Stimulated activated CD4-positive, alpha-beta T cell treated with anti-CD3 and anti-CD28 coated beads, Interleukin-4, amount 100 ng/mL, for 4 hours (primary cell): ENCODE measurements around the gene COMT.

ENCODE experiments used
- DNase-seq, 2 experiments: peaks; one replicate each; pipeline ENCODE4 v3.0.0-alpha.2; 2020

The COMT gene

DNA sequence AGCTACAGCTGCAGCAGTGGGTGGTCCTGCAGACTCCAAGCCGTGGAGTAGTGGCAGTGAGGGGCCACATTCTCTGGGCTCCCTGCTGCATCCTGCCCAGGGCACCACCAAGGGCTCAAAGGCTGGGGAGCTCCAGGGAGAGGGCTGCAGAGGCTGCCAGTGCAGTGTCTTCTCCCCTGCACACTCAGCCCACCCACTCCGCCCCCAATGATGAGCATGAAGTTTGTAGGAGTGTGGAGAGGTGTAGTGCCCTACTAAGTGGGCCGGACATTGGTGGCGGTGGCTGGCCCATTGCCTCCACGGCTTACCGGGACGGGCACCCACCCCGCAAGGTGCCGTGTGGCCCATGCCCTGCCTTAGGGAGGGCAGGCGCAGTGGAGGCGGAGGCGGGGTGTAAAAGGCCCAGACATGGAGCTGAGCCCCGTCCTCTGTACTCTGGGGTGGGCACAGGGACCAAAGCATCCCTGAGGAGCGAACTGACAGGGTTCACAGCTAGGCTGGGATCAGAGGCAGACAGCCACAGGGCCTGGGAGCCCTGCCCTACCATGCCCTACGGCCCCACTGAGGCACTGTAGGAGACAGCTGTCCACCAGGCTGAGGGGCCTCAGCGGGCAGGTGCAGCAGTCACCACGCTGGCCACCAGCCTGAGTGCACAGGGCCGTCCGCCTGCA lies 56.1 kb downstream of the COMT start:
- DNase-seq = no peak

DNA sequence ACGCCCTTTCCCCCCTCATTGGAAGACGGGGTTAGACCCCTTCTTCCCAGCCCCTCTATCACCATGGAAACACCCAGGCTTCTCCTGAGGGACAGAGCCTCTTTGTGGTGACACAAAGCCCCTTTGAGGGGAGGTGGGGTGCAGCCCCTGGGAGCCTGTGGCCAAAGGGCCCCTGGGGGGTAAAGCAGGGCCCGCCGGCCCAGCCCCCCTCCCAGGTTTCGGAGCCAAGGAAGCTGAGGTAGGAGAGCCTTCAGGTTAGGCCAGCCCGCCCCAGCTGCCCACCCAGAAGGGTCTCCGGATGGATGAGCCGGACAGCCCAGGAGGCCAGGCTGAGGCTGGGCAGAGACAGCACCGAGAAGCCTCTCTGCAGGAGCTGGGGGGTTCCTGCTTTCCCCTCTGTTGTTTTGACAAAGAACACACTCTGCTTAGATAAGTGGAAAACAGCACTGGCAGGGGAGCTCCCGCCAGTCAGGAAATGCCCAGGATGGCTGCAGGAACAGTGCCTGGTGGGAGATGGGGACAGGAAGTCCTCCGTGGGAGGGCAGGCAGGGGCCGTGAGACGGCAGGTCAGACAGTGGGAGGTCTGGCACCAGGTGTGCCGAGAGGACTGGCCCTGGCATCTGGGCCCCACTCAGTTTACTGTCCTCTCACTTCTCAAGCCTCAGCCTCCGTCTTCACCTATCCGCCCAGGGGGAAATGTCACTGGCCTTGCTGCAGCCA lies 56.8 kb downstream of the COMT start:
- no peak for DNase-seq

DNA sequence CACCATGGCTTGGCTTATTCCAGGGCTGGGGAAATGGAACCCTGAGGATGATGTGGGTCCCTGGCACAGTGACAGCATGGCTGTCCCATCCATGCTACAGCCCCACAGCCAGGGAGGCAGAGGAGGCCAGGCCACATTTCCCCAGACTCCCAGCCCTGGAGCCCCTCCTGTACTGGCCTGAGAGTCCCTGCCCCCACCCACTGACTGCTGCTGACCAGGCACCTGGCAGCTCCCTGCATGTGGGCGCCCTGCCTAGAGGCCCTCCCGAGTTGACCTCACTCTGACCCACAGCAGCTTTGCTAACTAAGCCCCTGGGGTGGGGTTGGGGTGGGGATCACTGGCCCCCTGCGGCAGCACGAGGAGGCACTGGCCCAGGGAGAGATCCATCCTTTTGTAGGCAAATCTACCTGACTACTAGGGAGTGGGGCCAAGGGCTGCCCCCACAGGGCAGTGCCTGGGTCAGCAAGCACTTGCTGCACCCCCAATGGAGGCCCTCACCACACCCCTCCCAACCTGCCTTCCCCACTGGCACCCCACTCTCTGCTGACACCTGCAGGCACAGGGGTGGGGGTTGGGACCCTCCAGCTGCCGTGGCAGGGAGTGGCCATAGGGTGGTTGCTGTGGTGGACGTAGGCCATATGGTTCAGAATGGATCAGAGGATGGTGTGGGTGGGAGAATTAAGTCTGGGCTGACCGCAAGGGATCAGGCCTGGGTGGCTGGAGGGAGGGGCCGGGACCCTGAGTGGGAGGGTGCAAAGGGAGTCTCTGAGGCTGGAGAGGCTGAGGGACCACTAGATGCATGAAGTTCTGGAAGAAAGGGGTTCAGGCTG lies 57.6 kb downstream of the COMT start:
- no peak for DNase-seq

DNA sequence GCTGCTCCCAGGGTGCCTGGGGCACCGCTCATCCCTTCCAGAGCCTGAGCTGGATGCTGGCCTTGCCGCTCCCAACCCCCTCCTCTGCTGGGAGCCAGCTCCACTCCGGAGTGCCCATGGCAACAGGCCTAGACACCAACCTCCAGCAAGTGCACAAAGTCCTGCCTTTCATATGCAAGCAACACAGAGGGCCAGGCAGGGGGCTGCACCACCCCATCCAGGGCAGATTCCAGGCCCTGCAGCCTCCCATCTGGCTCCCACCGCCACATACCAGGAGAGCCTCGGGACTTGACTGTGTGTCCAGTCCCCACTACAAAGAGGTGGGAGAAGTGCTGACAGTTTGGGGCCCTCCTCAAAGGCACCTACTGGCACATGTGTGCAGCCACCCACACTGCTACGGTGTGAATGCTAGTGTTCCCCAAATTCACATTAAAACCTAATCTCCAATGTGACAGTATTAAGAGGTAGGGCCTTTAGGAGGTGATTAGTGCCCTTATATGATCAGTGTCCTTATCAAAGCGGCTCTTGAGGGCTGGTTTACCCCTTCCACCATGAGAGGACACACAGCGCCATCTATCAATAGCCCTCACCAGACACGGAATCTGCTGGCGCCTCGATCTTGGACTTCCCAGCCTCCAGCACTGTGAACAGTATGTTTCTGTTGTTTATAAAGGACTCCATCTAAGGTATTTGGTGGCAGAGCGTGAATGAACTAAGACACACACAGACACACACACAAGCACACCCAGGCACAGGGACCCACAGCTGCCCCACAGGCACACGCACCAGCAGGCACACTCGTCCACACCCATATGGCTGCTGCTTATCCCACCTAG lies 58.9 kb downstream of the COMT start:
- DNase-seq = no peak

DNA sequence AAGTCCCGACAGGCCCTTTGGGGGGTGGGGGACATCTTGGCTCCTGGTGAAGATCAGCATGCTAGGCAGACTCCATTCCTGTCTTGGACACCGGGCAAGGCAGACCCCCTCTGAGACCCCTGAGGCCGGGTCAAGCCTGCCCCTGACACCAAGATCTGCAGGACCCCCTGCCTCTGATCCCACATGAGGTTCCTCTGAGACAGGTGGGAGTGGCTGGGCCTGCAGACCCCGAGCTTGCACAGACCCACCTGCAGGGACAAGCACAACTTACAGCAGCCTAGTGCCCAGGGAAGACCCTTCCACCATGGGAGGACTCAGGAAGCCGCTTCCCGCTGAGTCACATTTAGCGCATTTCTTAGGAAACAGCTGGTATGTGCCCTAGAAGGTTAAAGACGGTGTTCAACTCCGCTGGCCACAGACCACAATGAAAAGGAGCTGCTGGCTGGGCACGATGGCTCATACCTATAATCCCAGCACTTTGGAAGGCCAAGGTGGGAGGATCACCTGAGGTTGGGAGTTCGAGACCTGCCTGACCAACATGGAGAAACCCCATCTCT lies 59.6 kb downstream of the COMT start:
- no peak for DNase-seq

DNA sequence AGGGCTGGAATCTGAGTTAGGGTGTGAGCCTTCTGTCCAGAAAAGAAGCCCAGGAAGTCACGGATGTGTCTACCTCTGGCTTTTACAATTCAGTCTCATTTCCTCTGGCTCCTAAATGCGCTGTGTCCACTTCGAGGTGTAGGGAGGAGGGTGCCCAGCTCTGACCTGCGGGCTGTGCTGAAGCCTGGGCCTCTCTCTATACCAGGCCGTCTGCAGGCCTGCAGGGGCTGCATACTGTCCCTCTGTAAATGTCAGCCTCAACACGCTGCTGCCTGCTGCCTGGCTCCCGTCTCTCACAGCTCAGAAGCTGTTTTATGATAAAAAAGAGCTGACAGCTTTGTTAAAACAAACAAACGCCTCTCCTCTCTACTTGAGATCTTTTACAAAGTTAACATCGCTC lies 60.6 kb downstream of the COMT start:
- DNase-seq = no peak

DNA sequence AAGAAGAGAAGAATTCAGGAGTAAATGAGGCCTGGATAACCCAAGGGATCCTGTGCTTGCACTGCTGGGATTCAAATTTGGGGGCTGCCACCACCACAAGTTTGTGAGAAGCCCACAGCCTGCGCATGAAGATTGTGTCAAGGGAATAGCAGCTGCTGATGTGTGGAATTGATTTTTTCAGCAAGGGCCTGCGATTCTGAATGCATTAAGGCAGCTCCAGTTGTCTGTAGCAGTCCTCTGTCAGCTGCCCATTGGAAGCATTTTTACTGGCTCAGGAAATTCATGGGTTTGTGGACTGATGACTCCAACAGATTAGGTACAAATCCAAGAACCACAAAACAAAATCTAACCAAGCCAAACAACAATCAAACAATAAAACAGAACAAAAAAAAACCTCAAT lies 61.1 kb downstream of the COMT start:
- DNase-seq = no peak

DNA sequence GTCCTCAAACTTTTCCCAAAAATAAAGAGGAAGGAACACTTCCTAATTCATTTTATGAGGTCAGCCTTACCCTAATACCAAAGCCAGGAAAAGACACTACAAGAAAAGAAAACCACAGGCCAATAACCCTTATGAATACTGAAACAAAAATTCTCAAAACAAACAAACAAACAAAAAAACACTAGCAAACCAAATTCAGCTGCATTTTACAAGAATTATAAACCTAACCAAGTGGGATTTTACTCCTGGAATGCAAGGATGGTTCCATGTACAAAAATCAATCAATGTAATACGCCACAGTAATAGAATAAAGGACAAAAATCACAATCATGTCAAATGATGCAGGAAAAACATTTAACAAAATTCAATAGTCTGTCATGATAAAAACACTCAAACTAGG lies 61.7 kb downstream of the COMT start:
- DNase-seq = no peak

DNA sequence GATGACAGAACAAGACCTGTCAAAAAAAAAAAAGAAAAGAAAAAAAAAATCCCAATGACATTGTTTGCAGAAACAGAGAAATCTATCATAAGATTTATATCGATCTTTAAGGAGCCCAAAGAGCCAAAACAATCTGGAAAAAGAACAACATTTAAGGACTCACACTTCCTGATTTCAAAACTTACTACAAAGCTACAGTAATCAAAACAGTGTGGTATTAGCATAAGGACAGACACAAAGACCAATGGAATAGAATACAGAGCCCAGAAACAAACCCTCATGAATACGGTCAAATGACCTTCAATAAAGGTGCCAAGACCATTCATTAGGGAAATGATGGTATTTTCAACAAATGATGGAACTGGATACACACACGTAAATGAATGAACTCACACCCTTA lies 62.9 kb downstream of the COMT start:
- DNase-seq = no peak

DNA sequence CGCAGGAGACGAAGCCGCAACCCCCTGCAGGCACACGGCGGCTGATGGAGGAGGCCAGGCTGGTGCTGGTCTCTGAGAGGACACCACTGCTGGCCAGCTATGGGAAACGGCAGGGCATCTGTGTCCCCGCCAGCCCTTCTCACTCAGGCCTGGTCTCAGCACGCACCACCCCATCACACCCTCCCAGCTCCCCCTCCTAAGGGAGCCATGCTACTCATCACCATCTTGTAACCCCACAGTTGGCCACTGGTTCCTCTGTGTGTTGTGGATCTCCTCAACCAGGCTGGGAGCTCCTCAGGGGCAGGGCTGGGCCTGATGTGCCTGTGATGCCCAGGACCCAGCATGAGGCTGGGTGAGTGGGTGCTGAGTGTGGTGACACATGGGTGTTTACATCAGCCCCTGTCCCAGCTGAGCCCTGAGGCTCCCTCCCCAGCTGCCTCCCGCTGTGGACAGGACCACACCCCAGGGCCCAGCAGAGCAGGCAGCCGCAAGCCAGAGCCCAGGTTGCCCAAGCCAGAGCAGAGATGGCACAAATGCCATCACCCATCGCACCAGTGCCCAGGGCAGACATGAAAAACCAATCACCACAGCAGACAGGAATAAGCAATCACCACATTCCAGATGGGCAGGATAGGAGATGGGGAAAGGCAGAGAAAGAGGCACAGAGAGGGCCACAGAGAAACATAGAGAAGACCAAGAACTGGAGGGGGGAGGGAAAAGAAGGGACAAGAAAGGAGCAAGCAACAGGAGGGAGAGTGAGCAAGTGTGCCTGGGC lies 66.8 kb downstream of the COMT start:
- no peak for DNase-seq

DNA sequence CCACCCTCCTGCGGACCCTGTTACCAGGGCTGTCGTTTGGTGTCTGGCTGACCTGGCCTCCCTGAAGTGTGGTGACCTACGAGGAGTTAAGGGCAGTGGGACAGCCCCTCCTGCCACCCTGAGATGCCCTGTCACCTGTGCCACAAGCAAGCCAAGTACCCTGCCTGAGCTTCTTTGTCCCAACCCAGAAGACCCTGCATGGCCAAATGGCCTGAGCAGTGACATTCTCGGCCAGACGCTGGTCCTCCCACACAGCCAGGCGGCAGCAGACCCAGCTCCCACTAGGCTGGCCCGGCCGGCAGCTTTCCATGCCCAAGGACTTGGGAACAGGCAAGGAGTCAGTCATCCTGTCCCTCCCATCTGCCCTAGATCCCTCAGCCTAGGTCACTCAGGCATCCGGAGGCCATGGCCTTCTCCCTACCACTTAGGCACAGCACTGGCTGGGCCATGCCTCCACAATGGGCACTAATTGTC lies 67.5 kb downstream of the COMT start:
- no peak for DNase-seq

DNA sequence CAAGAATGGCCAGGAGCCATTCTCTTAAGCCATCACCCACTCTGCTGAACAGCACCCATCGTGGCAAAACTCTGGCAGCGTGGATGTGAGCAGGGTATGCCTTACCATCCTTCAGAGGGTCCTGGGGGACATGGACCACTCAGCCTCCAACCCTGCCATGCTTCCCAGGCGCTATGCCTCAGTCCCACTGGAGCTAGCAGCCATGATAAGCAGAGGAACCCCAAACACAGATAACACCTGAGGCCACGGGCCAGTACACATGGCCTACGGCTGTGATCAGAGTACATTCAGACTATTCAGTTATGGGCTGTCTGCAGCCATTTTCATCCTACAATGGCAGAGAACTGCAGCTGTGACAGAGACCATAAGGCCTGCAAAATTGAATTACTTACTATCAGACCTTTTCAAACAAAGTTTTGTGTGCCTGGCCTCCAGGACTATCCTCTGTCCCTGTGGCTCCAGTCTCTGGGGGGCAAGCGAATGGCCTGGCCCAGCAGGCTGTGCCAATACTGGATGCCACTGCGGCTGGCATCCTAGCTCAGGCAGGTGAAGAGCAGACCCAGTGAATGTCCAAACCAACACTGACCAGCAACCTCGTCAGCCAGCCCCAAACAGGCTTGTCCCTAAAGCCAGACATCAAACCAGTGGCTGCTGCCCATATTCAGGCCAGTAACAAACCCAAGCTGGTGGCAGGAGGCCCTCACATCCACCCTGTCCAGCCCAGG lies 68.2 kb downstream of the COMT start:
- no peak for DNase-seq

DNA sequence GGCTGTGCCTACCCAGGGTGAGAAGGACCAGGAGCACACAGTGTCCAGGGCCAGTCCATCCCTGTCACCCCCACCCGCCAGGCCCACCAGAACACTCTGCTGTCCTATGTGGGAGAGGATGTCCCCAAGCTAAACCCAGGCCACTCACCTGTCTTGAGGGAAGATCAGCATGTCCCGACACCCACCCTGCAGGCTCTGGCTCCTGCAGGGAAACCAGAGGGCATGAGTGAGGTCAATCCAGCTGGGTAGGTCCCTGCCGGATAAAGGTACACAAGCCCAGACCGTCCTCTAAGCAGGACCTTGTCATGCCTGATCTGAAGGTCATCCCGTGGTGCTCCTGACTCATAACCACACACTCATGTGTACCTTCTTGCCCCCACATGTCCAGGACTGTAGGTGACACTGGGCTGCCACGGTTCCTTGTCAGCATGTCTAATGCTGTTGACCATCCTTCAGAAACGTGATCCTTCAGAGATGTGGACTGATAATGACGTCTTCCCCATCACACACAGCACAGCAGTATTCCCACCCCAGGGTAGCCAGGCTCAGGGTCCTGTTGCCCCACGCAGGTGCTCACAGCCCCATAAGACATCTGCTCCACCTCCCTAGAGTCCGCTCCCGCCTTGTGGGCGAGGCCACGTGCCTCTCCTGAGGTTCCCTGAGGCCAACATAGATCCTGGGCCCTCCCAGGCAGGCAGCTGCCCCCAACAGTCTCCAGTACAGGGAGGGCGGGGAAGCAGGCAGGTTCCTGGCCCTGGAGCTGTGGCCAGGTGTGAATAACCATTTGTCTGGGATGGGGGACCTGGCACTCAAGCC lies 68.9 kb downstream of the COMT start:
- DNase-seq = no peak

DNA sequence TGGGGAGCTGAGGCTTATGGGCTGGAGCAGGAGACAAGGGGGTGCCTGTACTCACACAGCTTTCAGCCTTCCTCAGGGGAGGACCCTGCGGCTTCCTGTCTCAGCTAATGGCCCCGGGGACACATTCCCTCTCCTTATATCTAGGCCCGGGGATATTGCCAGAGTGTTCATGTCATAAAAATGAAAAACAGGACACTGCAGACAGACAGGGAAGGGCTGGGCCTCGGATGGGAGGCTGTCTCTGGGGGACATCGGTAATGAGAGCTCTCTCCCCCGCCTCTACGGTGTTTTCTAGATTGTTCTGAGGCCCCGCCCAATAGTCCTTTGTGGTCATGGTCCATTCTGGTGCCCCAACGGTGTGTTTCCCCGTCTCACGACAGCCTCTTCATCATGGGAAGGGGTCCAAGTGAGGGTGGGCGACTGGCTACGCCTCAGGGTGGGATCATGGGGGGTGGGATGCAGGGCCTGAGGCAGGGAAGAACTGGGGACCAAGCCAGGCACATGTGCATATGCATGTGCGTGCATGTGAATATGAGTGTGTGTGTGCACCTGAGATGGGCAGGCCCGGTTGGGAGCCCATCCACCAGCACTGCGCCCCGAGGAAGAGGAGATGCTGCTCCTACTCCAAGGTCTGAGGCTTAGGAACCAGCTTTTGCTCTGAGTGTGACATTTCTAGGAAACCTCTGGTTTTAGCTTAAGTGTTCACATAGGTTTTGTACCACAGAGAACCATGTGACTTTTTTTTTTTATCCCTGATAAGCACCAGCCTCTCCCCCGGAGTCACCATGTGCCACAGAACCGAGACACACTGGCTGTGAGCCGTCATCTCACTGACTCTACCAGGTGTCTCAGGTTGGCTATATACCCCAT lies 69.8 kb downstream of the COMT start:
- no peak for DNase-seq

DNA sequence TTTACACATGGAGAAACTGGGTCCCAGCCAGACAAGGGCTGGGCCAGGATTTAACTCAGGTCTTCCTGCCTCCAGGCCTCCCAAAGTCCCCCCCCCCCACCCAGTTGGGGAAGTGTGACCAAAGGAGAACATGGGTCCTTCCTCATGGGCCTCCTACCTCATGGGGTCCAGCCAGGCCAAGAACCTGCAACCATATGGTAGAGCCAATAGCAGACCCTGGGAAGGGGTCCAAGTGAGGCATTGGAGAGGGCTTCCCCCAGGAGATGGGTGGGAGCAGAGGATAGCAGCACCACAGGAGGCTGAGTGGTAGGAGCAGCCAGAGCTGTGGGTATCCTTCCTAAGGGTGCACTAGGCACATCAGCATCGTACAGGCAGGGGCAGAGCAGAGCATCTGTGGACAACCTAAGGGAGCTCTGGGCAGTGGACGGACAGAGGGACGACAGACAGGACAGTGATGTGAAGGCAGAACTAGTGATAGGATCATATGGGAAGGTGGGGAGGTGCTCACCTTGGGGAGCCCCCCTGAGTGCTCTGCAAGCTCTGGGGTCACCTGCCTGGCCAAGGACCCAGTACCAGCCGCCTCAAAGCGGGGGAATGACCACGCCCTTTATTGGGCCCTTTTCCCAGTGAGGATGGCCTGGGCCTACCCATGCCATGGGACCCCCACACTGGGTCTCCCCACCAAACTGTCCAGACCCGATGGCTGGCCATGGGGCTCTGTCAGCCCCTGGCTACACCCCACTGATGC lies 70.6 kb downstream of the COMT start:
- no peak for DNase-seq

DNA sequence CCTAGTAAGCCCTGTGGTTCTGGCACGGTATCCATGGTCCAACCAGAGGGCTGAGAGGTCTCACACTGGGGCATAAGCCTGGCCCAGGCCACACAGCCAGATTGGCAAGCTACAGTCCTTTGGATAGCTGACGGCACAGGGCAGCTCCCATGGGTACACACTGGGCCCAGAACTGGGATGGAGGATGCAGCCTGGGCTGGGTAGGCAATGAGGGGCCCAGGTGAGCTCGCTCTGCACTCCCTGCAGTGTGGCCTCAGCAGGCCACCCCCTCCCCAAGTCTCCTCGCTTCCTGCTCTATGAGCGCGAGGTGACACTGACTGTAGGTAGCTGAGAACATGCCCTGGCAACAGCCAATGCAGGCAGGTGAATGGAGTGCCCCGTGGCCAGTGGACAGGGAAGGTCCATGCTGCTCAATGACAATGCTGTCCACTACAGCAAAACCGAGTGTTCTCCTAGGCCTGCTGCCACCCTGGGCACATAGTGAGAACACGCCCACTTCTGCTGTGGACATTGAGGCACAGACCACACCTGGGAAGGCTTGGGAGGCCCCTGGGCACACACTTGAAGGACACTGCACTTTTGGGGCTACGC lies 71.3 kb downstream of the COMT start:
- DNase-seq = no peak

DNA sequence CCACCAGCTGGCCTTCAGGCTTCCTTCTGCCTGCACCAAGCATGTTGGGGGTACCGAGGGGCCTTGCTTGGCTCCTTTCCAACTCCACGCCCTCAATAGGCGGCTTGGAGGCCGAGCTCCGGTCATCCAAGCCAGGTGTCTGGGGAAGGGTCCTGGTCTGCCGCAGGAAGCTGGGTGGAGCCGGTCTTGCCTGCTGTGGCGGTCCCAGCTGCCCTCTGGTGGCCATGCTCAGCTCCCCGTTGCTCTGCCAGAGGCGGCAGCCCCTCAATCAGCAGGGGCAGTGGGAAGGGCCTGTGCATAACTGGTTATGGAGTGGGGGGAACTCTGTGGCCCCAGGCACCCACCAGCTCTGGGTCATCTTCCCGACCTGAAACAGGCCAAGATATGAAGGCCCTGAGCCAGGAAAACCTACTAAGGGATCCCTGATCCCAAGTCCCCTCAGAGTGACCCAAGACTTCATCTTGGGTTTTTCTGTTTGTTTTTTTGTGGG lies 71.9 kb downstream of the COMT start:
- DNase-seq = peak; percentile 19 to 36
